HEK293 (cell line): ENCODE measurements around the gene GTF3C1.
"Not testable (repeated sequence)": the region's sequence is repeated elsewhere in the genome, so short reads cannot be mapped to it uniquely, and the experiment has no call there.

Experiments used
- ZNF311 ChIP-seq: fragments of 450-650 bp; formaldehyde crosslinking; IDR thresholded peaks from 2 replicates; pipeline ENCODE4 v1.5.1; 2017; ENCODE audit warnings: missing biosample characterization, missing genetic modification characterization, borderline replicate concordance
- ZNF660 ChIP-seq: fragments of 450-650 bp; IDR thresholded peaks from 2 replicates; pipeline ENCODE4 v1.5.1; 2018; ENCODE audit warnings: missing biosample characterization, mild to moderate bottlenecking, missing genetic modification characterization
- ZNF830 ChIP-seq: fragments of 450-650 bp; IDR thresholded peaks from 2 replicates; pipeline ENCODE4 v1.5.0; 2018; ENCODE audit warnings: missing biosample characterization, missing genetic modification characterization, low read depth, mild to moderate bottlenecking, moderate library complexity
- TF ChIP-seq, protein P1 (sequence below): fragments of 450-650 bp; formaldehyde crosslinking; IDR thresholded peaks from 2 replicates; pipeline ENCODE4 v1.5.1; 2016; ENCODE audit warnings: missing biosample characterization, missing genetic modification characterization
- TF ChIP-seq, protein P2 (sequence below): fragments of 450-650 bp; formaldehyde crosslinking; IDR thresholded peaks from 2 replicates; pipeline ENCODE4 v1.5.1; 2016; ENCODE audit warnings: missing biosample characterization, missing genetic modification characterization
- TF ChIP-seq, protein P3 (sequence below): fragments of 450-650 bp; IDR thresholded peaks from 2 replicates; pipeline ENCODE4 v1.5.1; 2018; ENCODE audit warnings: missing biosample characterization, missing genetic modification characterization
- TF ChIP-seq, protein P4 (sequence below): fragments of 450-650 bp; formaldehyde crosslinking; IDR thresholded peaks from 2 replicates; pipeline ENCODE4 v1.5.1; 2016; ENCODE audit warnings: missing biosample characterization, missing genetic modification characterization
- TF ChIP-seq, protein P5 (sequence below): fragments of 450-650 bp; formaldehyde crosslinking; IDR thresholded peaks from 2 replicates; pipeline ENCODE4 v1.5.1; 2016; ENCODE audit warnings: missing biosample characterization, missing genetic modification characterization

DNA sequence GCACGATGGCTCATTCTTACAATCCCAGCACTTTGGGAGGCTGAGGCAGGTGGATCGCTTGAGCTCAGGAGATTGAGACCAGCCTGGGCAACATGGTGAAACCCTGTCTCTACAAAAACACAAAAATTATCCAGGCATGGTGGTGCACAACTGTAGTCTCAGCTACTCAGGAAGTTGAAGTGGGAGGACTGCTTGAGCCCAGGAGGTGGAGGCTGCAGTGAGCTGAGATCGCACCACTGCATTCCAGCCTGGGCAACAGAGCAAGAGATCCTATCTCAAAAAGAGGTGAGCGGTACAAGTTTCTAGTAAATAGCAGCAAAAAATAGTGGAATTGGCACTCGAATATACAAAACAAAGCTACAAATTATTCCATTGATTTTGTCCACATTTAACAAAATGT, 116.5 kb downstream of the GTF3C1 start:
- TF ChIP-seq, protein P1, sequence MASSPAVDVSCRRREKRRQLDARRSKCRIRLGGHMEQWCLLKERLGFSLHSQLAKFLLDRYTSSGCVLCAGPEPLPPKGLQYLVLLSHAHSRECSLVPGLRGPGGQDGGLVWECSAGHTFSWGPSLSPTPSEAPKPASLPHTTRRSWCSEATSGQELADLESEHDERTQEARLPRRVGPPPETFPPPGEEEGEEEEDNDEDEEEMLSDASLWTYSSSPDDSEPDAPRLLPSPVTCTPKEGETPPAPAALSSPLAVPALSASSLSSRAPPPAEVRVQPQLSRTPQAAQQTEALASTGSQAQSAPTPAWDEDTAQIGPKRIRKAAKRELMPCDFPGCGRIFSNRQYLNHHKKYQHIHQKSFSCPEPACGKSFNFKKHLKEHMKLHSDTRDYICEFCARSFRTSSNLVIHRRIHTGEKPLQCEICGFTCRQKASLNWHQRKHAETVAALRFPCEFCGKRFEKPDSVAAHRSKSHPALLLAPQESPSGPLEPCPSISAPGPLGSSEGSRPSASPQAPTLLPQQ (tag by site-specific recombination): not testable (repeated sequence)
- TF ChIP-seq, protein P2, sequence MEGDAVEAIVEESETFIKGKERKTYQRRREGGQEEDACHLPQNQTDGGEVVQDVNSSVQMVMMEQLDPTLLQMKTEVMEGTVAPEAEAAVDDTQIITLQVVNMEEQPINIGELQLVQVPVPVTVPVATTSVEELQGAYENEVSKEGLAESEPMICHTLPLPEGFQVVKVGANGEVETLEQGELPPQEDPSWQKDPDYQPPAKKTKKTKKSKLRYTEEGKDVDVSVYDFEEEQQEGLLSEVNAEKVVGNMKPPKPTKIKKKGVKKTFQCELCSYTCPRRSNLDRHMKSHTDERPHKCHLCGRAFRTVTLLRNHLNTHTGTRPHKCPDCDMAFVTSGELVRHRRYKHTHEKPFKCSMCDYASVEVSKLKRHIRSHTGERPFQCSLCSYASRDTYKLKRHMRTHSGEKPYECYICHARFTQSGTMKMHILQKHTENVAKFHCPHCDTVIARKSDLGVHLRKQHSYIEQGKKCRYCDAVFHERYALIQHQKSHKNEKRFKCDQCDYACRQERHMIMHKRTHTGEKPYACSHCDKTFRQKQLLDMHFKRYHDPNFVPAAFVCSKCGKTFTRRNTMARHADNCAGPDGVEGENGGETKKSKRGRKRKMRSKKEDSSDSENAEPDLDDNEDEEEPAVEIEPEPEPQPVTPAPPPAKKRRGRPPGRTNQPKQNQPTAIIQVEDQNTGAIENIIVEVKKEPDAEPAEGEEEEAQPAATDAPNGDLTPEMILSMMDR (tag by site-specific recombination): not testable (repeated sequence)
- not testable (repeated sequence) for TF ChIP-seq ZNF660; ZNF830; ZNF311 (tag by site-specific recombination)
- TF ChIP-seq, protein P3, sequence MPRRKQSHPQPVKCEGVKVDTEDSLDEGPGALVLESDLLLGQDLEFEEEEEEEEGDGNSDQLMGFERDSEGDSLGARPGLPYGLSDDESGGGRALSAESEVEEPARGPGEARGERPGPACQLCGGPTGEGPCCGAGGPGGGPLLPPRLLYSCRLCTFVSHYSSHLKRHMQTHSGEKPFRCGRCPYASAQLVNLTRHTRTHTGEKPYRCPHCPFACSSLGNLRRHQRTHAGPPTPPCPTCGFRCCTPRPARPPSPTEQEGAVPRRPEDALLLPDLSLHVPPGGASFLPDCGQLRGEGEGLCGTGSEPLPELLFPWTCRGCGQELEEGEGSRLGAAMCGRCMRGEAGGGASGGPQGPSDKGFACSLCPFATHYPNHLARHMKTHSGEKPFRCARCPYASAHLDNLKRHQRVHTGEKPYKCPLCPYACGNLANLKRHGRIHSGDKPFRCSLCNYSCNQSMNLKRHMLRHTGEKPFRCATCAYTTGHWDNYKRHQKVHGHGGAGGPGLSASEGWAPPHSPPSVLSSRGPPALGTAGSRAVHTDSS: not testable (repeated sequence)
- TF ChIP-seq, protein P4, sequence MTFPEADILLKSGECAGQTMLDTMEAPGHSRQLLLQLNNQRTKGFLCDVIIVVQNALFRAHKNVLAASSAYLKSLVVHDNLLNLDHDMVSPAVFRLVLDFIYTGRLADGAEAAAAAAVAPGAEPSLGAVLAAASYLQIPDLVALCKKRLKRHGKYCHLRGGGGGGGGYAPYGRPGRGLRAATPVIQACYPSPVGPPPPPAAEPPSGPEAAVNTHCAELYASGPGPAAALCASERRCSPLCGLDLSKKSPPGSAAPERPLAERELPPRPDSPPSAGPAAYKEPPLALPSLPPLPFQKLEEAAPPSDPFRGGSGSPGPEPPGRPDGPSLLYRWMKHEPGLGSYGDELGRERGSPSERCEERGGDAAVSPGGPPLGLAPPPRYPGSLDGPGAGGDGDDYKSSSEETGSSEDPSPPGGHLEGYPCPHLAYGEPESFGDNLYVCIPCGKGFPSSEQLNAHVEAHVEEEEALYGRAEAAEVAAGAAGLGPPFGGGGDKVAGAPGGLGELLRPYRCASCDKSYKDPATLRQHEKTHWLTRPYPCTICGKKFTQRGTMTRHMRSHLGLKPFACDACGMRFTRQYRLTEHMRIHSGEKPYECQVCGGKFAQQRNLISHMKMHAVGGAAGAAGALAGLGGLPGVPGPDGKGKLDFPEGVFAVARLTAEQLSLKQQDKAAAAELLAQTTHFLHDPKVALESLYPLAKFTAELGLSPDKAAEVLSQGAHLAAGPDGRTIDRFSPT (tag by site-specific recombination): not testable (repeated sequence)
- TF ChIP-seq, protein P5, sequence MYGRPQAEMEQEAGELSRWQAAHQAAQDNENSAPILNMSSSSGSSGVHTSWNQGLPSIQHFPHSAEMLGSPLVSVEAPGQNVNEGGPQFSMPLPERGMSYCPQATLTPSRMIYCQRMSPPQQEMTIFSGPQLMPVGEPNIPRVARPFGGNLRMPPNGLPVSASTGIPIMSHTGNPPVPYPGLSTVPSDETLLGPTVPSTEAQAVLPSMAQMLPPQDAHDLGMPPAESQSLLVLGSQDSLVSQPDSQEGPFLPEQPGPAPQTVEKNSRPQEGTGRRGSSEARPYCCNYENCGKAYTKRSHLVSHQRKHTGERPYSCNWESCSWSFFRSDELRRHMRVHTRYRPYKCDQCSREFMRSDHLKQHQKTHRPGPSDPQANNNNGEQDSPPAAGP (tag by site-specific recombination): not testable (repeated sequence)
